Right cardiac atrium (tissue), 5 donors: ENCODE data around the gene MYO16. TPM values are rescaled to one million over a fixed set of nuclear protein-coding genes. Genes with fewer than 3 reads are reported as not detected.
"Not testable (repeated sequence)": the region's sequence is repeated elsewhere in the genome, so short reads cannot be mapped to it uniquely, and the experiment has no call there.

Experiments
- ATAC-seq, 2 donors: fragments of 200-7000 bp; cut with Tn5 transposase; one replicate each; pipeline versions ENCODE4 v1.8.0 to v1.9.1; 2020; ENCODE audit warnings: moderate library complexity in 2 of 2, mild to moderate bottlenecking in 1 of 2
- DNase-seq, 3 donors: peaks; one replicate each; pipeline ENCODE4 v3.0.0-alpha.2; 2020
- H3K27ac ChIP-seq: one replicate; pipeline ENCODE4 v1.5.1; 2013; ENCODE audit warnings: mild to moderate bottlenecking, low read length, control low read depth, moderate library complexity
- H3K27me3 ChIP-seq: one replicate; pipeline ENCODE4 v1.6.1; 2013; ENCODE audit not compliant: control insufficient read depth, insufficient read depth
- H3K4me1 ChIP-seq: one replicate; pipeline ENCODE4 v1.6.1; 2013; ENCODE audit warnings: low read length; ENCODE audit not compliant: control insufficient read depth, insufficient read depth
- H3K4me3 ChIP-seq: one replicate; pipeline ENCODE4 v1.5.1; 2013; ENCODE audit warnings: low read length, control low read depth
- H3K9me3 ChIP-seq: one replicate; pipeline ENCODE4 v1.6.1; 2013; ENCODE audit warnings: low read length; ENCODE audit not compliant: control insufficient read depth
- WGBS: extraction: QIAGEN DNeasy Blood & Tissue Kit; methylation state at CpG from one replicate; pipeline ENCODE4 v1.1.7; 2013; 5-methylcytosine and 5-hydroxymethylcytosine counted together
- intact Hi-C, 4 donors: fragments of 100-400 bp; cut with DNase I; formaldehyde crosslinking; loops; one replicate each; pipeline versions ENCODE4 v1.11.0 to v1.14.0; 2022 to 2023
- polyA plus RNA-seq: library from polyadenylated mRNA; stranded (reverse); fragments of 200-250 nt; gene quantifications from one replicate; pipeline ENCODE4 v1.2.3, GENCODE V29; 2013
- total RNA-seq, 4 donors: library from RNA; stranded (reverse); fragmentation: NEBNext Ultra II Directional; extraction: Animal tissue kit (Norgen Biotek cat#: 25700); gene quantifications; one replicate each; pipeline ENCODE4 v1.2.1, GENCODE V29; 2021
- donor health status: healthy with polysubstance abuse.
- donor health status: DM: no; HTN: yes; CAD: no.
- donor health status: DM: no; HTN: no; CAD: no.
- donor health status: DM: no; HTN: yes; CAD: no; lungs with severe emphysema.
- donor health status: DM: yes; HTN: yes; CAD: no.

MYO16 gene
- total and polyA plus RNA-seq, 5 donors: 0.82 to 5.9 (median 1.6) TPM

DNA sequence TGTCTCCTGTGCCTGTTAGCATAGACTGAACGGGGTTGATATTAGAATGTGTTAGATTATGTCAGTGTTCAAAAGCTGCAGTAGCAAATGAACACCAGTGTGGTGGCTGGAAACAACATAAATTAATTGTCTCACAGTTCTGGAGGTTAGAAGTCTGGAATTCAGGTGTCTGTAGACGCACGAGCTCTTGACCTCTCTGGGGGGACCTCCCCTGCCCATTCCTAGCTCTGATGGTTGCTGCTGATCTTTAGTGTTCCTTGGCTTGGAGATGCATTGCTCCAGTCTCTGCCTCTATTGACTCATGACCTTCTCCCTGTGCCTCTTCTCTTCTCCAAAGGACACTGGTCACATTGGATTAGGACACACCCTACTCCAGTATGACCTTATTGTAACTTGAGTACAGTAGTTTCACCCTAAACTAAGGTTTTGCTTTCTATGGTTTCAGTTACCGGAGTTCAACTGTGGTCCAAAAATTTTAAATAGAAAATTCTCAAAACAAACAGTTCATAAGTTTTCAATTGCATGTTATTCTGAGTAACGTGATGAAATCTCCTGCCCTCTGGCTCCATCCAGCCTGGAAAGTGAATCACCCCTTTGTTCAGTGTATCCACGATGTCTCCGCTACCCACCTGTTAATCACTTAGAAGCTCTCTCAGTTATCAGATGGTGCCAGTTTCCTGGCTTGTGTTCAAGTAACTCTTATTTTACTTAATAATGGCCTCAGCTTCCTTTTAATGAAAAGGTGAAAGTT, 273.2 kb downstream of the MYO16 start:
- no peak overlapping the region for H3K4me3 ChIP-seq
- 74% methylated on average over 7 of the region's 7 CpGs for WGBS
- no peak overlapping the region for H3K27ac ChIP-seq
- no peaks in the 10 kb centered on the region for H3K4me1 ChIP-seq
- no peaks in the 10 kb centered on the region for H3K27me3 ChIP-seq
- ATAC-seq: no peak
- intact Hi-C loops: no loop called here
- H3K9me3 ChIP-seq: no peaks in the 10 kb centered on the region
- DNase-seq: no peak

DNA sequence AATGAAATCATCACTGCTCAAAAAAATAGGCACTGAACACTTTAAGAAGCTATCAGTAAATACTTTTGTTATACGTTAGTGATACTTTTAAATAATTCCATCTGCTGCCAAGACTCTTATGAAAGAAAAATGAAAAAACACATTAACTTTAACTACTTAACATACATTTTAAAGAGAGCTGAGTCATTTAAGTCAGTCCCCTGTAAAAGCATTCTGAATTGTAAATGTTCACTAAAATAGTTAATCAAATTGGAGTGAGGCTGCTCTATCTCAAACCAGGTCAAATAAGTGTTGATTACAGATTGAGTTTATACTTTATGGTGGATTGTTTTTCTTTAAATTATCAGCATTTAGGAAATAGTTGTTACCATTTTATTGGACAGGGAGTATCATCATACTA, 274.2 kb downstream of the MYO16 start:
- 20% methylated on average over 1 of the region's 1 CpG for WGBS
- no peak overlapping the region for H3K4me3 ChIP-seq
- ATAC-seq (no peak), DNase-seq (no peak)
- intact Hi-C loops: no loop called here
- no peak overlapping the region for H3K27ac ChIP-seq
- H3K4me1 ChIP-seq: no peaks in the 10 kb centered on the region
- H3K9me3 ChIP-seq: no peaks in the 10 kb centered on the region
- no peaks in the 10 kb centered on the region for H3K27me3 ChIP-seq

DNA sequence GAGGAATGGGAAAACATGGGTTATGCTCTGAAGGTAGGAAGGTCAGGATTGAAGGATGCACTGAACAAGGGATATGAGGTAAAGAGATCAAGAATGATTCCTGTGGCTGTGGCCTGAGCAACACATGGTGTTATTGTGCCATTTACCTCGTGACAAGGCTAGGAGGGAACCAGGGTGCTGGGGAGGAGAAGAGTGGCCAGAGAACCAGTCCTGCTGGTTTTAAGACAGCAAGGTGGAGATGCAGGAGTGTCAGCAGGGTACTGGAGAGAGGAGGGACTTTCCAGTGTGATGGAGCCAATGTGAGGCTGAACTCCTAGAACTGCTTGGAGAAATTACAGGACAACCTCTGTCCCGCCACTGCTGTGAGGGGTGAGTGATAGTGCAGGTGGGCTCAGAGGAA, 282.4 kb downstream of the MYO16 start:
- no peak overlapping the region for H3K27ac ChIP-seq
- DNase-seq: no peak
- H3K27me3 ChIP-seq: no peaks in the 10 kb centered on the region
- intact Hi-C loops: no loop called here
- no peak overlapping the region for H3K4me3 ChIP-seq
- H3K4me1 ChIP-seq: no peaks in the 10 kb centered on the region
- WGBS: 81% methylated on average over 2 of the region's 2 CpGs
- H3K9me3 ChIP-seq: no peaks in the 10 kb centered on the region
- ATAC-seq: no peak

DNA sequence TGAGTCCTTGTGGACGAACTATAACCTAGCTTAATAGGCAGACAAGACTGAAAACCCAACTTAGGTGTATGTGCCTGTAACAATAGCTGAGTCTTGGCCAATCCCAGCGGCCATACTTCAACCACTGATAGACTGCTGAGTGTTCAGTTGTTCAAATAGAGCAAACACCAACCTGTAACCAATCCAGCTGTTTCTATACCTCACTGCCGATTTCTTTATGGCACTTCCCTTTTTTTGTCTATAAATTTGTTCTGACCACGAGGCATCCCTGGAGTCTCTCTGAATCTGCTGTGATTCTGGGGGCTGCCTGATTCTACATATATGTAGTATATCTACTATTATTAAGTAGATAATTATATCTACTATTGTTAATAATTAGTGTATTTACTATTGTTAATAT, 284.3 kb downstream of the MYO16 start:
- 83% methylated on average over 4 of the region's 4 CpGs for WGBS
- intact Hi-C loops, H3K9me3 ChIP-seq, H3K4me1 ChIP-seq, DNase-seq, H3K4me3 ChIP-seq, H3K27ac ChIP-seq, H3K27me3 ChIP-seq, ATAC-seq: not testable (repeated sequence)

DNA sequence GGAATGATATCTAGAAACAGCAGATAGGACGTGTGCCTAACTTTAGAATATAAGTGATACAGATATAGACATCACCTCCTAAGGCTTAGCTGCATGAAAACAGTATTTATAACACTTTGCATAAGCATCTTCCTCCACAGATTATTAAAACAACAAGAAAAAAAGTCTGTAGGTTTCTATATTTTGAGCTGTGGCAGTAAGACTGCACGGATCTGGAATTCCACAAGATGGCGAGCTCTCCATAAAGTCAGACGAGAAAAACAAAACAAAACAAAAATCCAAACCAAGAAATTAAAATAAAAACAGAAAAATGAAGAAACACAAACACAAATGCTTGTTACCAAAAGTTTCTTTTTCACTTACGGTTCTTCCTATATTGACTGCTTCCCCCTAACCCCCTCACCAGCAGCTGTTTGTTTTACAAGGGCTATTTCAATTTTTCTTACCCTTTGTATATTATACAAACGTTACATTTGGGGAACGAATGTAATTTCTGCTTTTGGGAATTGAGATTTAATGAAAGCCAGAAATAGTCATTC, 285.8 kb downstream of the MYO16 start:
- 26% methylated on average over 7 of the region's 7 CpGs for WGBS
- peak overlapping the region; percentile 32 for H3K4me3 ChIP-seq
- intact Hi-C loops: no loop called here
- ATAC-seq: peak in 1 of 2 donors; percentile 32
- no peaks in the 10 kb centered on the region for H3K4me1 ChIP-seq
- H3K9me3 ChIP-seq: no peaks in the 10 kb centered on the region
- no peak overlapping the region for H3K27ac ChIP-seq
- no peaks in the 10 kb centered on the region for H3K27me3 ChIP-seq
- DNase-seq: no peak

DNA sequence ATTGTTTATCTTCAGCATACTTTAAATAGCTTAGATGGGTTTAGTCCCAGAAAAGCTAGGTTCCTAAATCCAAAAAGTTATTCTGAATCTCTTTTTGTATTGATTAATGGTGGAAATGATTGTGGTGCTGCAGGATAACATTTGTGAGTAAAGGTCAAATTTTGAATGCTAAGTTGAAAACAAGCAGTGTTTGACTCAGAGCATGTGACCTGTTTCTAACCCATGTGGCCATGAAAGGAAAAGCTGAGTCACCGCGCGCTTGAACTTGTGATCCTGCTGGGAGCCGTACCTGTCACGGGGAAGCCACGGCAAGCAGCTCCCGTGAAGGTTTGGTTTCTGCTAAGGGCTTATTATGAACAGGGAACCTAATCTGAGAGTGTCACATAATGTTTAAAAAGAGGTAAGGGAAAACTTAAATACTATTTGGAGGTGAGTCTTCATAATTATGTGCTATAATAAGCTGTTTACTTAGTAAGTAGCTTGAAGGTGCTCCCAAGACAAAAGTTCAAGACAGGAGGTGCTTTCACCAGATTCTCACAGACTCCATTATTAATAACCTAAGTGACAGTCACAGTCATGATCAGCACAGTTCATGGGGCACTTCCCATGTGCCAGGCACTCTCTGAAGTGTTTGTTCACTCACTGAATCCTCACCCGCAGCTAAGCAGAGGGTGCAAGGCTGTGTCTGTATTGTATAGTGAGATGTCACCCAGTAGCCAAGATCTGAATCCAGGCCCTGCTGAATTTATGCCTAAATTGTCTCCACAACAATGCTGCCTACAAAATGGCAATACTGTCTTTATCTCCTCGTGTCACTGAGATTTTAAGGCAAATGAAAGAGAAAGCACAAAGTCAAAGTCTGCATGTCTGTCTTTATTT, 286.5 kb downstream of the MYO16 start:
- Histone ChIP-seq H3K27ac (no peak overlapping the region), H3K4me3 (no peak overlapping the region), H3K4me1 (no peaks in the 10 kb centered on the region), H3K27me3 (no peaks in the 10 kb centered on the region), H3K9me3 (no peaks in the 10 kb centered on the region)
- DNase-seq: peak; percentile 77 to 87 (median 84)
- peak; percentile 86 to 92 for ATAC-seq
- intact Hi-C loops: no loop called here
- 37% methylated on average over 9 of the region's 9 CpGs for WGBS

DNA sequence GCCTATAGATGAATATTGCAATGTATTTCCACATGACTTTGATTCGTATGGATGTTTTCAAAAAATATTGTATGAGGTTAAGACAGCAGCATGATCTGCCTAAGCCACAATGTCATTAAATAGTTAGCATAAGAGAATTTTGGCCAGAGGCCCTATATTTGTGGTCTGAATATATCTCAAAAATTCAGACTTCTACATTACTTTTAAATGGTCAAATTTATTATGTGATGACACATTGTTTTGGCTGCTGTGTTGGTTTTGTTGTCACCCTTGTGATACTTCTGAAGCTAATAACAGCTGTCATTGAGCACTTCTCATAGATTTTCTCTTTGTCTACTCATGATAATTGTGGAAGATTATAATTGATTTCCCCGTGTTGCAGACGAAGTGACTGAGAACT, 288.2 kb downstream of the MYO16 start:
- intact Hi-C loops: no loop called here
- 42% methylated on average over 3 of the region's 3 CpGs for WGBS
- Histone ChIP-seq H3K27ac (no peak overlapping the region), H3K4me3 (no peak overlapping the region), H3K27me3 (no peaks in the 10 kb centered on the region), H3K4me1 (no peaks in the 10 kb centered on the region), H3K9me3 (no peaks in the 10 kb centered on the region)
- DNase-seq (no peak), ATAC-seq (no peak)

DNA sequence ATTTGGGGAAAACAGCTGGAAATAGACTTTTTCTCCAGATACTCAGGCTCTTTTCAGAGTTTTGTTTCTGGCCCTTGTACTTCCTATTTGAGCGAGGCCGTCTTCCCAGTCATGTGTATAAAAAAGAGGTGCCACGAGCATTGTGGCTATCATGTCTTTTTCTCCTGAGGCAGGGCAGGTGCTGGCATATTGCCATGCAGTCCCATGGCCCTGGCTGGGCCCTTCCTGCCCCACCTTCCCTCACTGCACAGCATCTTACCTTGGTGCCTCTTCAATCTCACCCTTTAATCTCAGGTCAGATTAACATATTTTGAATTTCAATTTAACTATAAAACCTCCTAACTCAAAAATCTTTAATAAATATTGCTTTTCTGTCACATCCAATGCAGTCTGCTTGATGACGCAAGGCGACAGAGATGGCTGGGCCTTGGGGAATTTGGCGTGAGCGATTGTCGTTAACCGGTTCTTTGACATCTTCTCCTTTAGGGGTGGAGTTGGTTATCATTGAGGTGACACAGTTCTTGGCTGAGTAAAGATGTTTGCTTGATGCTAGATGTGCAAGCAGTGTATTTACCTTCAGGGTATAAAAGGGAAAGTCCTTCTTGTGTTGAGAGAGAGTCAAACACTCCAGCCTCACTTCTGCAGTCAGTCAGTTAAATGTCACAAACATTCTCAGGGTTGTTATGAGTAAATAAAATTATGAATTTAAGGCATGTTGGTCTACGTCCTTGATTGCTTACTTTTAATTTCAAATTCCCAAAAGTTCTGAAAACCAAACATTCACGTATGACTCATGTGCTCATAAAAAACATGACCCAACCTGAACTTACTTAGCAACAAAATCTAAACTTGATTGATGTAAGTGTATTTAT, 289.9 kb downstream of the MYO16 start:
- WGBS: 89% methylated on average over 11 of the region's 11 CpGs

DNA sequence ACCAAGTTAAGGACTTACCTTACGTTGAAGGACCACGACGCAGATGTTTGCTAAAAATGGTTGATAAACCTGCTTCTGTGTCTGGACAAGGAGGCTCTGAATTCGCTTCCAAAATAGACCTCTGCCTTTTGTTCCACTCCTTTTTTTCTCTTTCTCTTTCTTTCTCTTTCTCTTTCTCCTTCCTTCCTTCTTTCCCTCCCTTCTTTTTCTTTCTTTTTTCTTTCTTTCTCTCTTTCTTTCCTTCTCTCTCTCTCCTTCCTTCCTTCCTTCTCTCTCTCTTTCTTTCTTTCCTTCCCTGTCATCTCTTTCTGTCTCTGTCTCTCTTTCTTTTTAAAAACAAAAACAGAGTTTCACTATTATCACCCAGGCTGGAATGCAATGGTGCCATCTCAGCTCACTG, 290.7 kb downstream of the MYO16 start:
- Histone ChIP-seq H3K4me1 (no peaks in the 10 kb centered on the region), H3K4me3 (no peak overlapping the region), H3K27me3 (no peaks in the 10 kb centered on the region), H3K9me3 (no peaks in the 10 kb centered on the region), H3K27ac (no peak overlapping the region)
- WGBS: 65% methylated on average over 4 of the region's 4 CpGs
- ATAC-seq: no peak
- intact Hi-C loops: no loop called here
- DNase-seq: no peak

More for the DNA sequence above, 289.9 kb downstream of the MYO16 start:
- H3K27me3 ChIP-seq: no peaks in the 10 kb centered on the region
- intact Hi-C loops: no loop called here
- H3K4me1 ChIP-seq: no peaks in the 10 kb centered on the region
- H3K27ac ChIP-seq: no peak overlapping the region
- ATAC-seq (no peak), DNase-seq (no peak)
- H3K4me3 ChIP-seq: no peak overlapping the region
- no peaks in the 10 kb centered on the region for H3K9me3 ChIP-seq

DNA sequence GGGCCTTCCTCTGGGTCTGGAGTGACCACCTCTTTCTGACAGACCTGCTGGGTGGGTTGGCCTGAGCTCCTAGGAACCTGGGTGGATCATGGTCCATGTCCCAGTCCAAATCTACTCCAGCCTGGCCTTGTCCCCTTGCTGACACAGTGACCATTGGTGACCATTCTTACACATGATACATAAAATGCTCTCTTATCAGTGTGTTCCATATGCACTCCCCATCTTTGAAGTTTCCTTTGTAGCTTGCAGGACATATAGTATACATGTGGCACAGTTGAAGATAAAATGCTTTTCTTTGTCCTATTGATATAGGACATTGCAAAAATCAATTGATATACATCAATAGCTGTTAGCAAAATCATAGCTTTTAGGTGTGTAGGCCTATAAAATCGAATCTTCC, 291.8 kb downstream of the MYO16 start:
- DNase-seq (no peak), ATAC-seq (no peak)
- intact Hi-C loops: no loop called here
- Histone ChIP-seq H3K4me1 (no peaks in the 10 kb centered on the region), H3K4me3 (no peak overlapping the region), H3K27me3 (no peaks in the 10 kb centered on the region), H3K9me3 (no peaks in the 10 kb centered on the region), H3K27ac (no peak overlapping the region)
- 58% methylated on average over 1 of the region's 1 CpG for WGBS
